Chondrocyte (in vitro differentiated cells): ENCODE measurements around the gene MICB. TPM values are rescaled to one million over a fixed set of nuclear protein-coding genes. Genes with fewer than 3 reads are reported as not detected.
"Not testable (repeated sequence)": the region's sequence is repeated elsewhere in the genome, so short reads cannot be mapped to it uniquely, and the experiment has no call there.

Experiments
- DNase-seq: peaks from one replicate; pipeline ENCODE4 v3.0.0; 2021; ENCODE audit warnings: mixed read lengths, low spot score
- H3K27ac Mint-ChIP-seq: one replicate; pipeline ENCODE4 v1.8.0; 2021; ENCODE audit warnings: mild to moderate bottlenecking, moderate library complexity, mixed read lengths; ENCODE audit not compliant: unreplicated experiment
- H3K27me3 Mint-ChIP-seq: 2 replicates; pipeline ENCODE4 v1.8.0; 2021; ENCODE audit warnings: low read depth, mixed read lengths
- H3K36me3 Mint-ChIP-seq: 2 replicates; pipeline ENCODE4 v1.8.0; 2021; ENCODE audit warnings: low read depth, mixed read lengths
- H3K4me1 Mint-ChIP-seq: 2 replicates; pipeline ENCODE4 v1.8.0; 2021; ENCODE audit warnings: low read depth, mild to moderate bottlenecking, mixed read lengths
- H3K4me3 Mint-ChIP-seq: one replicate; pipeline ENCODE4 v1.8.0; 2021; ENCODE audit warnings: mild to moderate bottlenecking, moderate library complexity, mixed read lengths; ENCODE audit not compliant: unreplicated experiment
- H3K9me3 Mint-ChIP-seq: 2 replicates; pipeline ENCODE4 v1.8.0; 2021; ENCODE audit warnings: low read depth, mixed read lengths
- total RNA-seq: library from RNA; stranded (reverse); gene quantifications from 3 replicates; pipeline ENCODE4 v1.2.1, GENCODE V29; 2021
- TF ChIP-seq, protein P1 (sequence below): fragments of 200-600 bp; sonication (generic); IDR thresholded peaks from 2 replicates; pipeline ENCODE4 v1.5.0; 2021; ENCODE audit warnings: antibody characterized with exemption, mild to moderate bottlenecking, moderate library complexity

MICB gene
- total RNA-seq, 1 donor from 2014 or later = 7.8 TPM

DNA sequence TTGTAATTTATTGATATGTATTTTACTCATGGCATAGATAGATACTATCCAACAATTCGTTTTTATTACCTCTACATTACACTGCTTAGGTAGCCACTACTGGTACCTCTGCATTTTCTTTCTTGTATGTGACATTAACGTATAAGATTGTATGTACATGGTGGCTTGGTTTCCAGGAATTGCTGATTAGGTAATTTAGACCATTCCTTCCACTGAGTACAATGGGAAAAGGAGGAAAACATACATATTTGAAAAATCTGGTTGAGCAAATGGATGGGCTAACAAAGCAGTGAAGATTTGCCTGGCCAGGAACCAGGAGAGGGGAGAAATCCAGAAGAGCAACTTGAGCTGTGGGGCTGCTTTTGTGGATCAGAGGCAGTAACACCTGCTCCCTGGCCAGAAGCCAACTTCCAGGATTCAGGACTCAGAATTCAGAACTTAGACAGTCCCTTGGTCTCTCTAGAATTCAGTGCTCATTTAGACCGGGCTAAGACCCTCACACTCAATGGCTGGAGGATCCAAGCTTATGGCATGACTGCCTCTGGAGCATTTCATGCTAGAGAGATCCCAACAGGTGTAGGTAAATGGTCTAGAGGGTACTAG lies 17.9 kb upstream of the MICB start:
- Mint-ChIP-seq H3K4me1 (peaks cover 17% of the 10 kb centered on the region), H3K9me3 (no peaks in the 10 kb centered on the region), H3K4me3 (no peak overlapping the region), H3K36me3 (peaks cover 2% of the 10 kb centered on the region), H3K27me3 (peaks cover 3% of the 10 kb centered on the region), H3K27ac (no peak overlapping the region)
- TF ChIP-seq, protein P1, sequence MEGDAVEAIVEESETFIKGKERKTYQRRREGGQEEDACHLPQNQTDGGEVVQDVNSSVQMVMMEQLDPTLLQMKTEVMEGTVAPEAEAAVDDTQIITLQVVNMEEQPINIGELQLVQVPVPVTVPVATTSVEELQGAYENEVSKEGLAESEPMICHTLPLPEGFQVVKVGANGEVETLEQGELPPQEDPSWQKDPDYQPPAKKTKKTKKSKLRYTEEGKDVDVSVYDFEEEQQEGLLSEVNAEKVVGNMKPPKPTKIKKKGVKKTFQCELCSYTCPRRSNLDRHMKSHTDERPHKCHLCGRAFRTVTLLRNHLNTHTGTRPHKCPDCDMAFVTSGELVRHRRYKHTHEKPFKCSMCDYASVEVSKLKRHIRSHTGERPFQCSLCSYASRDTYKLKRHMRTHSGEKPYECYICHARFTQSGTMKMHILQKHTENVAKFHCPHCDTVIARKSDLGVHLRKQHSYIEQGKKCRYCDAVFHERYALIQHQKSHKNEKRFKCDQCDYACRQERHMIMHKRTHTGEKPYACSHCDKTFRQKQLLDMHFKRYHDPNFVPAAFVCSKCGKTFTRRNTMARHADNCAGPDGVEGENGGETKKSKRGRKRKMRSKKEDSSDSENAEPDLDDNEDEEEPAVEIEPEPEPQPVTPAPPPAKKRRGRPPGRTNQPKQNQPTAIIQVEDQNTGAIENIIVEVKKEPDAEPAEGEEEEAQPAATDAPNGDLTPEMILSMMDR = no peak
- DNase-seq = no peak

DNA sequence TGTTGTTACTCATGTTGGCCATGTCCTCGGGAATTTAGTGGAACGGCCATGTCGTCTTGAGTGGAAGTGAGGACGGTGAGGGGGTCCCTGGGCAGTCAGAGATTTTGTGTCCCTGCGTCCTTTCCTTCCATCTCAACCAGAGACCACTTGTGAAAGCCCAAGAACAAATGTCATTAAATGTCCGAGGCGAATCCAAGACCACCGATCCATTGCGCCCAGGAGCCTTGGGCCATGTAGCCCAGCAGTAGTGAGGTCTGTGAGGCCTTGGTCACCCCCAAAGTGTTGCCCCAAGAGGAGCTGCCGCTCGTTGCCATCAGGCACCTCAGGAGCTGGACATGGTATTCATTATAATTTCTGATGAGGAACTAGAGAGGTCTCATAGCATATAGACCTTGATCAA lies 17.4 kb upstream of the MICB start:
- no peak for DNase-seq
- TF ChIP-seq, protein P1 = no peak
- no peak overlapping the region for H3K27ac Mint-ChIP-seq
- no peaks in the 10 kb centered on the region for H3K9me3 Mint-ChIP-seq
- peaks cover 17% of the 10 kb centered on the region for H3K4me1 Mint-ChIP-seq
- no peak overlapping the region for H3K4me3 Mint-ChIP-seq
- H3K36me3 Mint-ChIP-seq = peaks cover 2% of the 10 kb centered on the region
- peaks cover 3% of the 10 kb centered on the region for H3K27me3 Mint-ChIP-seq

DNA sequence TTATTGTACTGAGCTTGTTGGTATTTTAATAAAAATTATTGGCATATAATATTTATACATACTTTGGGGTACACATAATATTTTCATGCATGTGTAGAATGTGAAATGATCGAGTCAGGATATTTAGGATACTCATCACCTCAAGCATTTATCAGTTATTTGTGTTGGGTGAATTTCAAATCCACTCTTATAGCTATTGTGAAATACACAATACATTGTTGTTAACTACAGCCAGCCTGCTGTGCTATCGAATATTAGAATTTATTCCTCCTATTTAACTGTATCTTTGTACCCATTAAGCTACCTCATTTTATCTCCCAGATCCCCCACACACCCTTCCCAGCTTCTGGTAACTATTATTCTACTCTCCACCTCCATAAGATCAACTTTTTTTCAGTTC lies 14.6 kb upstream of the MICB start:
- Mint-ChIP-seq H3K4me3 (no peak overlapping the region), H3K27me3 (peaks cover 3% of the 10 kb centered on the region), H3K9me3 (no peaks in the 10 kb centered on the region), H3K4me1 (peaks cover 20% of the 10 kb centered on the region), H3K36me3 (peaks cover 2% of the 10 kb centered on the region), H3K27ac (no peak overlapping the region)
- TF ChIP-seq, protein P1 = no peak
- no peak for DNase-seq

DNA sequence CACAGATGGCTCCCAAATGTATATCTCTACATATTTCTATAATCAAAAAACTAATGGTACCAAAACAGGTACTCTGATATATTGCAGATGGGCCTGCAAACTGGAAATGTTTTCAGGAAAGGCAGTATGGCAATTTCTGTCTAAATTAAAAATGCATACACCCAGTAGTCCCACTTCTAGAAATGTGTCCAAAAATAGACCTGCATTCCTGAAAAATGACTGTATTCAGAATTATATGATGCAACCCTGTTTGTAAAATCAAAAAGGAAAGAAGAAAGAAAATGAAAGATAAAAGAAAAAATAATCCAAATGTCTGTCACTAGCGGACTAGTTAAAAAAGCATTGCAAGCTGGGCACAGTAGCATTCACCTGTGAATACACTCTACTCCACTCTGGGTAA lies 12.9 kb upstream of the MICB start:
- DNase-seq = no peak
- Mint-ChIP-seq H3K4me1 (peaks cover 20% of the 10 kb centered on the region), H3K4me3 (peak overlapping the region; percentile 23), H3K36me3 (no peaks in the 10 kb centered on the region), H3K9me3 (no peaks in the 10 kb centered on the region), H3K27ac (peak overlapping the region; percentile 87), H3K27me3 (no peaks in the 10 kb centered on the region)
- TF ChIP-seq, protein P1 = no peak

DNA sequence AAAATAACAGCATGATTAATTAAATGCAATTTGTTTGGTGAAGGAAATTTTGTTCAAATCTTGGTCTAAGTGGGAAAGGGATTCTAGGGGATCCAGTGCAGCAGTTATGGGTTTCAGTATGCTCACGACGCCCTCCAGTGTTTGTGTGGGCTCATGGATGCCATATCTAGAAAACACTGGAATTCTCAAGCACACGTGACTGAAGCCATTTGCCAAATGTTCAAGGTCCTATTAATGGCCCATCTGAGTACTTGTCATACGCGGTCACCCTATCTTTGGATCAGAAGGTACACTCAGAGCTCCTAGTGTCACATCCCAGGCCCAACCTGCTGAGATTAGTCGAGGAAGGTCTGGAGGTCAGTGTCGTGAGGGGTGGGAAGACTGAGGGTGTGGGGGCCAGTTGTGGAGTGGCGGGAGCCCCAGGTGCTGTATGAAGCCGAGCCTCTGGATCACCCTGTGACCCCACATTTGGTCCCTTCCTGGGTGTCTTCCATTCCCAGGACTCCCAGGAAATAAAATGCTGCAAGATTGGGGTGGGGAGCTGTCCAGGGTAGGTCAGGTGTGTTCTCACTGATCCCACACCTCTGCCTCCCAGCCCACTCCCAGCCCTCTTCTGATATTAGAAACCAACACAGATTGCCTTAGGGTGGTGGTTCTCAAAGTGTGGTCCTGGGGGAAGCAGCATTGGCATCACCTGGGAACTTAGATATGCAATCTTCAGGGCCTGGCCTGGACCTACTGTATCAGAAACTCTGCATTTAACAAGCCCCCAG lies 11.7 kb upstream of the MICB start:
- H3K27ac Mint-ChIP-seq = not testable (repeated sequence)

DNA sequence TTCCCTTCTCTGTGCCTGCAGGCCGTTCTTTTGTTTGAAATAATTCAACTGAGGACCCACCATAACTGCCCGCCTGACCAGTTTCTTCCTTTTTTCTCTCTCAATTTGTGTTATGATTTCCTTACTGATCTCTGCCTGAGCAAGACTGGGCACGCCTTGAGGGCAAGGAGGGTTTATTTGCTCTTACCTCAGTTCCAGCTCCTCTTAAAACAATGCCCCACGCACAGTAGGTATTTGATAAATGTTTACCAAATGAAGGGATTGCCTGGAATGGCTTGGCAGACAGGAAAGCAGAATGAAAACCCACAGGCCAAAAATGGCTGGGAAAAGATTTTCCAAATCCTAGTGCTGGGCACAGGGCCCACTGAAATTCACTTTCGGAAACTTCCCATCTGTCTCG lies 10.3 kb upstream of the MICB start:
- not testable (repeated sequence) for DNase-seq, H3K9me3 Mint-ChIP-seq, H3K27me3 Mint-ChIP-seq, H3K27ac Mint-ChIP-seq, H3K4me3 Mint-ChIP-seq, H3K36me3 Mint-ChIP-seq
- H3K4me1 Mint-ChIP-seq = peaks cover 29% of the 10 kb centered on the region

More for the DNA sequence above, 11.7 kb upstream of the MICB start:
- H3K36me3 Mint-ChIP-seq, H3K9me3 Mint-ChIP-seq, H3K27me3 Mint-ChIP-seq, H3K4me3 Mint-ChIP-seq, DNase-seq: not testable (repeated sequence)
- H3K4me1 Mint-ChIP-seq = peaks cover 22% of the 10 kb centered on the region
